RPMI8226 (cell line): ENCODE measurements around the gene PXDC1.
"Not testable (repeated sequence)": the region's sequence is repeated elsewhere in the genome, so short reads cannot be mapped to it uniquely, and the experiment has no call there.

Source experiments
- DNase-seq: peaks from one replicate; pipeline ENCODE4 v3.0.0-alpha.2; 2015

Gene PXDC1

DNA sequence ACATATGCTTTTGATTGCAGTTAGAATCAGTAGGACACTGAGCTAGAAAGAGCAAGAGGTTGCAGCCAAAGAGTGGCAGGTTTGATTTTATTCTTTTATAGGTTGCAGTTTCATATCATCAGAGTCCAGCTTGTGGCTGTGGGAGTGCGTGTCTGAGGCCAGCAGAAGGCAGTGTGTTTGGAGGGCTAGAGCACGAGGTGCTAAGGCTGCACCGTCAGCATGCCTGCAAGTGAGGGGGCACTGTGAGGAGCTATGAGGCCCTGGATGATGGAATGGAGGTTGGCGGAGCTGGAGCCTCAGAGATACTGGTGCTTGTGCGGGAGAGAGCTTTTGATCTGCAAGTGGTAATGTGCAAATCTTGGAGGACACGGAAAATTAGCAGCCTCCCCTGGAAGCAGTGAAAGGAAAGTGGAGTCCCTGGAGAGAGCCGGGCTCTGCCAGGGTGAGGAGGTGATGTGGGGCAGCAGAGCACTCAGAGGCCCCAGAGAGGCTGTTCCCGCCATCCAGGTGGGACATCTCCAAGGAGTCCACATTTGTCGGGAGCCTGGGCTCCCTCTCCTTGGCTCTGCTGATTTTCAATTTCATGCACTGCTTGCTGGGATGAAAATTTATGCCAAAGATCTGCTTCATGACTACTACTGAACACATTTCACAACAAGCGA is 43.6 kb downstream of the PXDC1 start:
- peak; percentile 61 for DNase-seq

DNA sequence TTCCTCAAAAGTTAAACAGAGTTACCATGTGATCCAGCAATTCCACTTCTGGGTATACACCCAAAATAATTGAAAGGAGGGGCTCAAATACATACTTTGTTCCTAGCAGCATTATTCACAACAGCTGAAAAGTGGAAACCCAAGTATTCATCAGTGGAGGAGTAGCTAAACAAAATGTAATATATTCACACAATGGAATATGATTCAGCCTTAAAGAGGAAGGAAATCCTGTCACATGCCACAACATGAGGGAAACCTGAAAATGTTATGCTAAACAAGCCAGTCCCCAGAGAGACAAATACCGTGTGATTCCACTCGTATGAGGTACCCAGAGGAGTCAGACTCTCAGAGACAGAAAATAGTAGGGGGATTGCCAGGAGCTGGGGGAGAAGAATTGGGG is 44.5 kb downstream of the PXDC1 start:
- DNase-seq = no peak

DNA sequence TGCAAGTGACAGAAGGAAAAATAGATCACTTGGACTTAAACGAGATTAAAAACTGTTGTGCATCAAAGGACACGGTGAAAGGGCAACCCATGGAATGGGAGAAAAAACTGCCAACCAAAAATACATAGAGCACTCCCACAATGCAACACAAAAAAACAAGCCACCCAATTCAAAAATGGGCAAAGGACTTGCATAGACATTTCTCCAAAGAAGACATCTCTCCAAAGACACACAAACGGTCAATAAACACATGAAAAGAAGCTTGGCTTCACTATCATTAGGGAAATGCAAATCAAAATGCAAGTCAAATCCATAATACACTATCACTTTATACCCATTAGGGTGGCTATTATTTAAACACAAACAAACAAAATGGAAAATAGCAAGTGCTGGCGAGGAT is 45.0 kb downstream of the PXDC1 start:
- no peak for DNase-seq

DNA sequence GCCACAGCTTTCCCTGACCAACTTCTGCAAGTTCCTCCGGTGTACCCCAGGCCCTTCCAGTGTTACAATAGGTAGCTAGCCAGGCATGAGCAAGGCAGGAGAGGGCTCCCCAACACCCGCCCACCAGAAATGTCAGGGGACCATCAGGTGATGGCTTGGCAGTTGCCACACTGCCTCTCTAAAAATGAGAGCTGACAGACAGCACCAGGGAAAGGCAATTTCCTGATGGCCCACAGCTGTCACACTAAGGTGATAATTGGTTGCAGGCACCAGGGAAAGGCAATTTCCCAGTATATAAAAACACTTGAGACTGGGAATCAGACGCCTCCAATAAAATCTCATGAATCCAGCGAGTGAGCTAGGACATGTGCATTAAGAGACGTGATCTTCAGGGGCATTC is 49.9 kb downstream of the PXDC1 start:
- DNase-seq = no peak

DNA sequence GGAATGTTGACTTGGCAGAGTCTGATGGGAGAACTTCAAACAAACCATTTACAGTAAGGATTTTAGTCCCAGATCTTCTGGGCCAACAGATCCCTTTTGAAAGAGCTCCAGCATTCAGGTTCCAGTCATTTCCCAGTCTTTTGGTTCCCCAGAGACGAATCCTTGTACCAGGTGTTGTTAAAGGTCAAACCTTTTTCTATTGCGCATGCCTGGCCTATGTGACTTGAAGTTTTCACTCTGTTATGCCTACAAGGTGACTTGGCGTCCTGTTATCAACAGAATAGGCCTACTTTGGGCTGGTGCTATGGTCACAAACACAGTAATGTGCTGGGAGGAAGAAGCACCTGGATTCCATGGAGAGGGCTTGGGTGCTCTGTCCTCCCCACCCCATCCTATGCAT is 52.3 kb downstream of the PXDC1 start:
- no peak for DNase-seq

DNA sequence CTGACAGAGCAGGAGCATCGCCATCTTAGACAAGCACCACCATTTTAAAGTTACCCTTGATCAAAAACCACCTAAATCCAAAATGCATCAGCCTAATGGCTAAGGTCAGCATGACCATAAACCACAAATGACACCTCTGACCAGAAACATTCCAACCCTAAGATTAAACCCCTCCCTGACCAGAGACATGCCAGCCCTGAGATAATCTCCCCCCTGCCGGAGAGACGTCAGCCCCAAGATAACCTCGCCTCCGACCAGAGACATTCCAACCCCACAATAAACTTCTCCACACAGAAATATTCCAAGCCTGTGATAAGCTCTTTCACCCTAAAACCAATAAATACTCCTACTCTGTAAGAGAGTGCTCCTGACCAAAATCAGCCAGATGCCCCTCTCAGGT is 53.5 kb downstream of the PXDC1 start:
- DNase-seq = no peak

DNA sequence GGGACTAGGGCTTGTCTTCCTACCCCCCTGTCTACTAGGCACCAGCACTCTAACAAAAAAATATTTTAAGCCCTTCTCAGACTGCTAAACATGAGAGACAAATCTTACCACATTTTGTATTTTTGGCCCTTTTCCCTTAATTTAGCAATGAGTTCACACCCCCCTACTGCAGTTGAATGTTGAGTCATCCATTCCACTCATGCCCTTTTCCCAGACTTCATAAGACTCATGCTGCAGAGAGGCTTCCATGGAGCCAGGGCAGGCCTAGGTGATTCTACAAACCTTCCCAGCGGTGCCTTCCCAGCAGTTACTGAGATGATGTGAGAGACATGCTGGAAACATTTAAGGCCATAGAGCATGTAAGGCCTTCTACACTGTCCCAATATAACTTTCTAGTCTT is 53.9 kb downstream of the PXDC1 start:
- no peak for DNase-seq

DNA sequence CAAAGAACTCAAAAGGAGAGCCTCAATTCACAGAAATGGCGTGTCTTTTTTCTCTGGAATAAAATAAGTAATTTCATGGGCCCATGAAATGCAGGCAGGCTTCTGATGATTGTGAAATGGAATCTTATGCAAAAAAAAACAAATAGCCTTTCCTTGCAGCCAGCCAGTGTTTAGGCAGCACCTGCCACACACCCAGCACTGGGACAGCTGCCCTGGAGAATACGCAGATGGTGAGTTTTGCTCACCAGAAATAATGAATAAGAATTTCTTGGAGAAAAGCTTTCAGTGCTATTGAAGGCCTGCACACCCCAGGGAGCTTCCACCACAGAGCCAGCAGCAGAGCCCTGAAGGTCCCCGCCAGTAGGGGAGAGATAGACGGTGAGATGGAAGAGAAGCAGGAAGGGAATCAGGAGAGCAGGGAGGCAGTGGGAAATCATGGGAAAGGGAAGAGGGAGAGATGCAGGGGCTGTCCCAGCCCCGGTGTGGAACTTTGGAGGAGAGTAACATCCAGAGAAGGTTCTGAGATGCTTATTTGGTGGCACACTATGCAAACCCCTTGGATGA is 54.9 kb downstream of the PXDC1 start:
- peak; percentile 49 for DNase-seq

DNA sequence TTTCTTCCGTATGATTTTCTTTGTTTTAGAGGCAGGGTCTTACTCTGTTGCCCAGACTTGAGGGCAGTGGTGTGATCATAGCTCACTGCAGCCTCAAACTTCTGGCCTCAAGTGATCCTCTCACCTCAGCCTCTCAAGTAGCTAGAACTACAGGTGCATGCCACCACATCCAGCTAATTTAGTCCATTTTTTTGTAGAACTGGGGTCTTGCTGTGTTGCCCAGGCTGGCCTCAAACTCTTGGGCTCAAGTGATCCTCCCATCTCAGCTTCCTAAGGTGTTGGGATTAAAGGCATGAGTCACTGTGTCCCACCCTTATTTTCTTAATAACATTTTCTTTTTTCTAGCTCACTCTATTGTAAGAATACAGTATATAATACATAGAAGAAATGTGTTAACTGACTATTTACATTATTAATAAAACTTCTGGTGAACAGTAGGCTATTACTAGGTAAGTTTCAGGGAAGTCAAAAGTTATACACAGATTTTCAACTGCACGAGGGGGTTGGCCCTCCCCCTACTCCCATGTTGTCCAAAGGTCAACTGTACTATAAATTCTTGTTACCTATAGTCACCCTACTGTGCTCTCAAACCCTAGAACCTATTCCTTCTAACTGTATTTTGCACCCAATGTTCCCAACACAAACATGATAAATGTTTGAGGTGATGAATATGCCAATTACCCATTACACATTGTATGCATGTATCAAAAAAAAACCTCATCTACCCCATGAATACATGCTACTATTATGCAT is 56.3 kb downstream of the PXDC1 start:
- no peak for DNase-seq

DNA sequence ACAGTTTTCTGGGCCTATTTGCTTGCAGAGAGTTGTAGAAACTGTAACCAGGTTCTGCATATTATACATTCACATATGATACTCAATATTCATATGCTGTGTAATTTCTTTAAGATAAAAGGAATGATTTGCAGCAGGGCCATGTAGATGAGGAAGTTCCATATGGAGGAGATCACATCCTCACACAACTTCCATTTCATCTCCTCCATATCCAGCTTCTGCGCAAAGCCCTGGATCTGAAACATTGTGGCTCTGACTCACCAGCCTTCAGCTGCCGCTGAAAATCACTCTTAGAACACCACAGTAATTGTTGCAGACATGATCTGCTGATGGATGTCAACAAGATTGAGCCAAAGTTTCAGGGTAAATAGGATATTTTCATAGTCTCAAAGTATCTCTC is 57.7 kb downstream of the PXDC1 start:
- no peak for DNase-seq

DNA sequence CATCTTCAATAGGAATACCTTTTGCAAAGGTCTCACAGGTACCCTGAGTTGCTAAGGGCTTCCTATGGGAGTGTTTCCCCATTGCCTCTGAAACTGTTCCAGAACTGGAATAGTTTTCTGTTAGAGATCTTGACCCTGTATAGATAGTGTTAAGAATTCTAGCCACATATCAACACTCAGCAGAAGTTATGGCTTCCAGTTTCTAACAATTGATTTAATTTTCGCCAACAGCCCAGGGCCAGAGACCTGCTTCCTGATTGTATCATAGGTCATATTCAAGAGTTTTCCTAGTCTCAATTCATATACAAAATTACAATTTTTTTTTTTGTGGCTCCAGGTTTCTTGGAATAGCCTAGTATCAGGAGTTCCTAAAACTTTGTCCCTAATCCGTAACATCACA is 61.0 kb downstream of the PXDC1 start:
- DNase-seq = no peak

DNA sequence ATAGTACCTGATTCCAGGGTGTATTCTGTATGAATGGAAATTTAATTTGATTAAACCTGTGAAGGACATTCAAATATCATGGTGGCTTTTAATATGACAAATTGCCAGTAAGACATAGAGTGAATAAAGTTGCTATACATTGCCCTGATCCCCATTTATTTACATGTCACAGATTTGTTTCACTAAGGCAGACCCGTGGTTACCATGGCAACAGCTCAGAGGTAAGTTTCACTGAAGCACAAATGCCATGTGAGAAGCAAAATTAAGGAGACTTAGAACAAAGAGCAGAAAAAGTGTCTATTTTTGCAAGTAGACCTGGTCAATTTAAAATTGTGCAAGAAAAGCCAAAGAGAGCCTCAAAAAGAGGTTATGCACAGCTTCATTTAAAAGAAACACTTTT is 63.7 kb downstream of the PXDC1 start:
- peak; percentile 81 for DNase-seq

DNA sequence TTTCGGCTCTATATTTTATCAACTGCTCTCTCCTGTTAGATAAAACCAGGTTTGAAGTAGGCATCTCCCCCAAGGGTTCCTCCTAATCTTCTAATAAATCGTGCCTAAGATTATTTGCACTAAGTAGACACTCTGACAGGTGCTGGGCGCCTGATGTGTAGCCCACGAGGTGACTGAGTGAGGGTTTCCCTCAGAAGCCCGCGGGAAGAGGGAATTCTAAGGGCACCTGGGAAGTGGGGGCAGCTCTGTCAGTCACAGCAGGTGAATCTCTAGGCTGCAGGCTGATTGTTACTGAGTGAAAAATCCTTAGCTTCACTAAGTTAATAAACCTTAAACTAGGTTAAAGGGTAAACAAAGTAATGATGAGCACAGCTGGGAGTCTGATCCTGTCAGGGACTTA is 68.2 kb downstream of the PXDC1 start:
- no peak for DNase-seq

DNA sequence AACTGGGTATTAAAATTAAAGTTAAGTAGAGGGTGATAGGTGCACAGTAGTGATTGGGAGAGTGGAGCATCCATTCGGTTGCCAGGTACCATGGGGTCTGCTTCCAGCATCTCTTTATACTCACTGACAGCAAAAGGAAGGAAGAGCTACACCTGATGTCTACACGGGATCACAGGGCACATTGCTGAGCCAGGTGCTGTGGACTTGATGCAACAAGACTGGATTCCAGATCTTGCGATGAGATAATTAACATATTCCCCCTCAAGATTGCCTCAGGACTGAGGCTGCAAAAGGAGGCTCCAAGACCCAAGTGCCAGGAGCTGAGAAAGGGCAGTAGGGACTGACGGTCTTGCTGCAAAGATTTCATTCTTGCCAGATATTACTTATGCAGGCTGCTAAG is 72.6 kb downstream of the PXDC1 start:
- DNase-seq = no peak

DNA sequence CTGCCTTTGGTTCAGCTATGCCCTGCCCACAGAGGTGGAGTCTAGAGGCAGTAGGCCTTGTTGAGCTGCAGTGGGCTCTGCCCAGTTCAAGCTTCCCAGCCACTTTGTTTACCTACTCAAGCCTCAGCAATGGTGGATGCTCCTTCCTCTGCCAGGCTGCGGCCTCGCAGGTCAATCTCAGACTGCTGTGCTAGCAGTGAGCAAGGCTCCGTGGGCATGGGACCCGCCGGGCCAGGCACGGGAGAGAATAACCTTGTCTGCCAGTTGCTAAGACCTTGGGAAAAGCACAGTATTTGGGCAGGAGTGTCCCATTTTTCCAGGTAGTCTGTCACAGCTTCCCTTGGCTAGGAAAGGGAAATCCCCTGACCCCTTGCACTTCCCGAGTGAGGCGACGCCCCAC is 73.8 kb downstream of the PXDC1 start:
- DNase-seq = not testable (repeated sequence)

DNA sequence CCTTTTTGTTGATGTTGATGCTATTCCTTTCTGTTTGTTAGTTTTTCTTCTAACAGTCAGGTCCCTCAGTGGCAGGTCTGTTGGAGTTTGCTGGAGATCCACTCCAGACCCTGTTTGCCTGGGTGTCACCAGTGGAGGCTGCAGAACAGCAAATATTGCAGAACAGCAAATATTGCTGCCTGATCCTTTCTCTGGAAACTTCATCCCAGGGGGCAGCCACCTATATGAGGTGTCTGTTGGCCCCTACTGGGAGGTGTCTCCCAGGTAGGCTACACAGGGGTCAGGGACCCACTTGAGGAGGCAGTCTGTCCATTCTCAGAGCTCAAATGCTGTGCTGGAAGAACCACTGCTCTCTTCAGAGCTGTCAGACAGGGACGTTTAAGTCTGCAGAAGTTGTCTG is 74.2 kb downstream of the PXDC1 start:
- DNase-seq = not testable (repeated sequence)
